ENCODE results near the gene KRT24.
A peak's percentile ranks its signal among the peaks of the same experiment; 100 is the strongest.

GRCh38 chr17:40664582-40665333, 38.8 kb downstream of the KRT24 start, which contains the start of gene KRT222:
- TF ChIP-seq, protein P1, sequence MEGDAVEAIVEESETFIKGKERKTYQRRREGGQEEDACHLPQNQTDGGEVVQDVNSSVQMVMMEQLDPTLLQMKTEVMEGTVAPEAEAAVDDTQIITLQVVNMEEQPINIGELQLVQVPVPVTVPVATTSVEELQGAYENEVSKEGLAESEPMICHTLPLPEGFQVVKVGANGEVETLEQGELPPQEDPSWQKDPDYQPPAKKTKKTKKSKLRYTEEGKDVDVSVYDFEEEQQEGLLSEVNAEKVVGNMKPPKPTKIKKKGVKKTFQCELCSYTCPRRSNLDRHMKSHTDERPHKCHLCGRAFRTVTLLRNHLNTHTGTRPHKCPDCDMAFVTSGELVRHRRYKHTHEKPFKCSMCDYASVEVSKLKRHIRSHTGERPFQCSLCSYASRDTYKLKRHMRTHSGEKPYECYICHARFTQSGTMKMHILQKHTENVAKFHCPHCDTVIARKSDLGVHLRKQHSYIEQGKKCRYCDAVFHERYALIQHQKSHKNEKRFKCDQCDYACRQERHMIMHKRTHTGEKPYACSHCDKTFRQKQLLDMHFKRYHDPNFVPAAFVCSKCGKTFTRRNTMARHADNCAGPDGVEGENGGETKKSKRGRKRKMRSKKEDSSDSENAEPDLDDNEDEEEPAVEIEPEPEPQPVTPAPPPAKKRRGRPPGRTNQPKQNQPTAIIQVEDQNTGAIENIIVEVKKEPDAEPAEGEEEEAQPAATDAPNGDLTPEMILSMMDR (IDR thresholded peaks at IDR 0.05), result no peak
- TF ChIP-seq EP300 (IDR thresholded peaks at IDR 0.05) (peak in 1 of 2 donors; percentile 8), POLR2A (IDR thresholded peaks at IDR 0.05) (no peak)
